Liver (tissue), 3 donors: ENCODE measurements around the gene AVEN.

Experiments used
- ATF3 ChIP-seq: IDR thresholded peaks from 2 replicates; pipeline ENCODE4 v1.6.1; 2016; ENCODE audit warnings: antibody characterized with exemption
- CTCF ChIP-seq: fragments of 150-350 bp; IDR thresholded peaks from 2 replicates; pipeline ENCODE4 v1.5.1; 2017; ENCODE audit warnings: improper control_type of control experiment, low read depth, low read length; ENCODE audit not compliant: missing input control
- EGR1 ChIP-seq, 2 donors: IDR thresholded peaks; 2 replicates each; pipeline ENCODE4 v1.6.1; 2016 to 2018; ENCODE audit warnings: antibody characterized with exemption in 2 of 2, low read depth in 2 of 2
- GABPA ChIP-seq, 2 donors: IDR thresholded peaks in 1 of 2; conservative IDR thresholded peaks in 1 of 2; 2 replicates each; pipeline ENCODE4 v1.6.1; 2016; ENCODE audit warnings: antibody characterized with exemption in 2 of 2, mild to moderate bottlenecking in 1 of 2, moderate library complexity in 1 of 2
- HNF4G ChIP-seq: IDR thresholded peaks from 2 replicates; pipeline ENCODE4 v1.6.1; 2016; ENCODE audit warnings: antibody characterized with exemption
- JUND ChIP-seq, 2 donors: IDR thresholded peaks; 2 replicates each; pipeline ENCODE4 v1.6.1; 2016; ENCODE audit warnings: antibody characterized with exemption in 2 of 2
- MAX ChIP-seq: IDR thresholded peaks from 2 replicates; pipeline ENCODE4 v1.6.1; 2016; ENCODE audit warnings: antibody characterized with exemption
- RAD21 ChIP-seq, 2 donors: IDR thresholded peaks; 2 replicates each; pipeline ENCODE4 v1.6.1; 2016; ENCODE audit warnings: antibody characterized with exemption in 2 of 2, mild to moderate bottlenecking in 2 of 2
- REST ChIP-seq: IDR thresholded peaks from 2 replicates; pipeline ENCODE4 v1.6.1; 2016; ENCODE audit warnings: antibody characterized with exemption, mild to moderate bottlenecking
- RXRA ChIP-seq, 2 donors: IDR thresholded peaks; 2 replicates each; pipeline ENCODE4 v1.6.1; 2017 to 2018; ENCODE audit warnings: antibody characterized with exemption in 2 of 2, mild to moderate bottlenecking in 1 of 2
- SP1 ChIP-seq: IDR thresholded peaks from 2 replicates; pipeline ENCODE4 v1.6.1; 2018; ENCODE audit warnings: antibody characterized with exemption, mild to moderate bottlenecking
- TAF1 ChIP-seq: conservative IDR thresholded peaks from 2 replicates; pipeline ENCODE4 v1.6.1; 2016; ENCODE audit warnings: antibody characterized with exemption, mild to moderate bottlenecking
- YY1 ChIP-seq: IDR thresholded peaks from 2 replicates; pipeline ENCODE4 v1.6.1; 2016; ENCODE audit warnings: antibody characterized with exemption, mild to moderate bottlenecking
- ZBTB33 ChIP-seq: IDR thresholded peaks from 2 replicates; pipeline ENCODE4 v1.6.1; 2016; ENCODE audit warnings: antibody characterized with exemption
- donor health status: healthy.
- donor health status: healthy.

- TF ChIP-seq SP1 = no peak
- TF ChIP-seq CTCF = no peak
- no peak for TF ChIP-seq ZBTB33
- no peak for TF ChIP-seq GABPA (IDR thresholded peaks at IDR 0.05 in 1 of 2, conservative IDR thresholded peaks at IDR 0.05 in 1 of 2)
- TF ChIP-seq RXRA (IDR thresholded peaks at IDR 0.05) = no peak
- TF ChIP-seq REST = no peak
- no peak for TF ChIP-seq YY1
- no peak for TF ChIP-seq MAX
- no peak for TF ChIP-seq HNF4G
- TF ChIP-seq ATF3 = no peak
- TF ChIP-seq RAD21 (IDR thresholded peaks at IDR 0.05) = no peak
- TF ChIP-seq EGR1 (IDR thresholded peaks at IDR 0.05; ENCODE audit: low read depth in 2 of 2) = no peak
- no peak for TF ChIP-seq TAF1
- TF ChIP-seq JUND (IDR thresholded peaks at IDR 0.05) = no peak
Measured at GRCh38 chr15:33822479-33822878, 216.5 kb downstream of the AVEN start.
